Central memory CD4-positive, alpha-beta T cell (primary cell): Measurements from ENCODE around the gene AMER3.
A peak's percentile ranks its signal among the peaks of the same experiment; 100 is the strongest.

ENCODE experiments used
- DNase-seq: peaks from one replicate; pipeline ENCODE4 v3.0.0; 2022

The AMER3 gene

GRCh38 chr2:130785466-130786055, 30.2 kb downstream of the AMER3 start:
- no peak for DNase-seq

- DNase-seq: no peak
Observed at GRCh38 chr2:130786076-130786475, 30.7 kb downstream of the AMER3 start.

DNA sequence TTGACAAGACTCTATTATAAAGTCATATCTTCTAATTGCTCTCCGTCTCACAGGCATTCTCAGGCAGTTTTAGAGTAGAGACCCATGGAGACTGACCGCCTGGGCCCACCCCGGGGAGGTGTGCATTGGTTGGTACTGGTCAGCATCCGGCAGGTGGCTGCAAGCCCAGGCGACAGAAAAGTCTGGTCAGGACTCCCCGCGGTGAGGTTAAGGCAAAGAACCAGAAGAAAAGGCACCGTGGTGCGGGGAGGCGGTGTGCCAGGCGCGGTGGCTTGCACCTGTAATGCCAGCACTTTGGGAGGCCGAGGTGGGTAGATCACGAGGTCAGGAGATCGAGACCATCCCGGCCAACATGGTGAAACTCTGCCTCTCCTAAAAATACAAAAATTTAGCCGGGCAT, 32.5 kb downstream of the AMER3 start:
- DNase-seq: no peak

DNA sequence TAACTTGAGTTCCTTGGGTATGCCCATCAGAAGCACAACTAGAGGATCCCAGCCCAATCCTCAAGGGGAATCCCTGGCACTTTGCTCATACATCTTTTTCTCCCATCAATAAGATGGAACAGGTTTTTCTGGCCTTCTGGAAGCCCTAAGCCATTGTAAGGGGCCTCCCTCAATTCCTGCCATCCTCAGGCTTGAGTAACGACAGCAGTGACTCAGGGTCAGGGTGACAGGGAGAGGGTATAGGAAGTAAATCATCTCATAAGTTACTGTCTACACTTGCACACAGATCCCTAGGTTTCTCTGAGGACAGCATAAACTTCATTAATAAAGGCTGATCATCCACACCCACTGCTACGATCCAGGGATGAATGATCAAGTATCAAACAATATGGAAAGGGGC, 35.0 kb downstream of the AMER3 start:
- no peak for DNase-seq

- no peak for DNase-seq
Observed at GRCh38 chr2:130790804-130791616, 35.7 kb downstream of the AMER3 start.

- DNase-seq: no peak
Observed at GRCh38 chr2:130791617-130791939, 36.2 kb downstream of the AMER3 start.

DNA sequence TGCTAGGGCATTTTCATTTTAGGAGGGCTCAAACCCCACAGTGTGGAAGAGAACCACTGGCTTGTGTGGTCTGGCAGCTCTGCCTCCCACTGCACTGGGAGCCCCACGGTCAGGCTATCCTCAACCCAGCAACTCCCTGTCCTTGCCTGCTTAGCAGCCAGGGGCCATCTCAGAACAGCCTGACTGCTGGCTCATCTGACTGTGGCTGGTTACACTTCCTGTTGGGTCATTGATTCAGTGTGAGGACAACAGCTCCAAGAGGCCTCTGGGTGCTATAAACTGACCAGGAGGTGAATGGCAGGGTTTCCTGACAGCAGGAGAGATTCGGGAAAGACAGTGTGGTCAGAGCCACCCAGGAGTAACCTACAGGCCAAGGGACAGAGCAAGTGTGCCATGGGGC, 40.1 kb downstream of the AMER3 start:
- no peak for DNase-seq

DNA sequence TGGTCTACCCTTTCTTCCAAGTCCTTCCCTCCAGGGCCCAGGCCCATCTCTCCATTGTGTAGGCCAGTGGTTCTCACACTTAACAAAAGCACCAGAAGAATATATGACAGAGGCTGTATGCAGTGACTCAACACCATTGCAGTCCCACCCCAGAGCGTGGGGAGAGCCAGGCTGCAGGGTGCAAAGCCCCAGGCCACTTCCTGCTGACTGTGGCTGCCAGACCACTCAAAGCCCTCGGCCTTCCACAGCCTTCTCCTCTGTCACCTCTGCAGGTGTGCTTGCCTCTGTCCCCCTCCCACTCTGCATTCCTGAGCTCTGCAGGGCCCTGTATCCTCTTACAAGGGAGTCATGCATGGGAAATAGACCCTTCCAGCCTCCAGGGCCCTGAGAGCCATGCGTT, 41.0 kb downstream of the AMER3 start:
- DNase-seq: no peak

DNA sequence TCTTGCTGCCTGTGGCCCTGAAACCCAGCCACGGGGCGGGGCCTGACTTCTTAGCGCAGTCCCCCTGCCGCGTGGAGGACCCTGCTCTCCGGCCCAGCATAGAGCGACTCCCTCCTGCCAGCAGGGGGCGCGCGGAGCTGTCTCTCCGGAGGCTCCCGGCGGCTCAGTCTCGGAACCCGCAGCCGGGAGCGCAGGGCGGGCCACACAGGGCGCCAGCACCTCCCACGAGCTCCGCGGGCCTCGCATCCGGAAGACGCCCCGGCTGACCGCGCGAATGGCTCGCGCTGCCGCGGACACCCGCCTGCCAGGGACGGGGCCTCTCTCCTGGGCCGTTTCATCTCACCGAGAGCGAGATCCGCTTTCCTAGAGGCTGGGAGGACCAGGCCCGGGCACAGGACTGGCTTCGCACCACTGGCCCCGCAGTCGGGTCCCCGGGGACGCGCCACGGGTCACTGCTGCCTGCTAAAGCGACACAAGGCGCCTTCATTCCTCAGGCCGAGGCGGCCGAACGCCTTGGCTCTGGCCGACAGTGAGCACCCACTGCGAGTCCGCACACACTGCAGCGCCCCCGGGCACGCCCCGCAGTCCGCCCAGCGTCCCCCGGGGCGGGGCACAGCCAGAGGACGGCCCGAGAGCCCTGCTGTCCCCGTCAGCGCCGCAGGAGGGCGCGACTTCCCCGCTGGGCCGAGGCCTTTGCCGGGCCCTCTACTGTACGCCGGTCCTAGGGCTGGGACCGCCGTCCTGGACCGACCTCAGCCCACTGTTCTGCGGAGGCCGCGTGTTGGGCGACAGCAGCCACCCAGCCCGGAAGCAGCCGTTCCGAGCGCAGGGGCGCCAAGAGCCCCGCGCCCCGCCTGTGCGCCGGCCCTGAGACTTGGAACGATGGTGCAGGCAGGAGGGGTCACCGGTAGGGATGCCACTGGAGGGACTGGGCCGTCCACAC, 42.4 kb downstream of the AMER3 start:
- peak; percentile 87 for DNase-seq

DNA sequence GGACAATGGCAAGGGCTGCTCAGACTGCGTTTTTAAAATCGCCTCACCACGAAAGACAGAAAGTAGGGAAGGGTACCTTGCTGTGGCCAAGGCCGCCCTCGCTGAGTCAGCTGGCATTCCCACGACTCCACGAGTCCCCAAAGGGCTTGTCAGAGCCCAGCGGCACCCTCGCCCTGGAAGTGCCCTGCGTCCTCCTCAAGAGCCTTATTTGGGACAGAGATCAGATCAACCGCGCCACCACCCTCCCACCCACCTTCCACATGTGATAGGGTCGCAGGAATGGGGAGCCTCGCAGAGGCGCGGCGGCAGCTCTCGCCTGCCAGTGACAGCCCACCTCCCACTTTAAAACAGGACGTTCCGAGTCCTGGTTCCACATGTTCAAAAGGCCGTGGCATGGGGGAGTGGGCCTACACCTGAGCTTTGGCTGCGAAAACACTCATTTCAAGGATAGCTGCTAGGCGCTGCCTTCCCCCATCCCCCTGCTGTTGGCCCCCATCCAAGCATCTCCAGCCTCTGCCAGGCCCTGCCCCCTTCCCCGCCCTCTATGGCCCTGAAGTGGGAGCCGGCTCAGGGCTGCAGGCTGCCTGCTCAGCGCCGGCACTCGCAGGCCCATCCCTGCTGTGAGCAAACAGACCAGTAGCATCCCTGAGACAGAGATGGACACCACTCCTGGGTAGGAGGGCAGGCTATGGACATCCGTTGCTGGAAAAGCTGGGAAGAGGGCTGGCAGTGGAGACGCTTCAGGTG, 43.3 kb downstream of the AMER3 start:
- no peak for DNase-seq

GRCh38 chr2:130799295-130799694, 44.0 kb downstream of the AMER3 start:
- DNase-seq: no peak

- no peak for DNase-seq
Observed at GRCh38 chr2:130805613-130806012, 50.3 kb downstream of the AMER3 start.

- DNase-seq: no peak
Observed at GRCh38 chr2:130806370-130806769, 51.0 kb downstream of the AMER3 start.

- no peak for DNase-seq
Observed at GRCh38 chr2:130807659-130808385, 52.5 kb downstream of the AMER3 start.

DNA sequence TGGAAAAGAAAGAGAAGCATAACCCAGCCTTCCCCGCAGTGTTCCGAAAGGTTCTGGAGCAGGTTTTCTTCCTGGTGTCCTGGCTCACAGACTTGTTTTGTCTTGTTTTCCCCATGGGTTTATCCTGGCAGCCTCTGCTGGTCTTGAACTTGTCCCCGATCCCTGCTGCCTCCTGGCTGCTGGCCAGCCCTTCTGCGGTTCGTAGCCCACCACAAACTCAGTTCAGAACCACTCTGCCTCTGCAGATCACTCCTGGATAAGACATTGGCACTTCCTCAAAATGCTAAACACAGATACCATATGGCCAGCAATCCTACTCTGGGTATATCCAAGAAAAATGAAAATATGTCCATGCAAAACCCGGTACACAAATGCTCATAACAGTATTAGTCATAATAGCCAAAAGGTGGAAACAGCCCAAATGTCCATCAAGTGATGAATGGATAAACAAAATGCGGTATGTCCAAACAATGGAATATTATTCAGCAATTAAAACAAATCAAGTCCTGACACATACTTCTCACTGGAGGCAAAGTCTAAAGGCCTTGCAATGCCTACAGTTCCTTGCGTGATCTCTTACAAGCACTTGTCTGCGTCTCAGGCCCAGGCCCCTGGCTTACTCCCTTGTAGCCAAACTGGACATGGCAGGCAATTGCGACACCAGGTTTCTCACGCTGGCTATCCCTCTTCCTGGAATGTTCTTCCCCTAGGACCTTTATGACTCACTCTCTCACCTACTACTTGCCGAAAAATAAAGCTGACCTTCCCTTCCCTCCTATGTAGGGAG, 53.3 kb downstream of the AMER3 start:
- no peak for DNase-seq

DNA sequence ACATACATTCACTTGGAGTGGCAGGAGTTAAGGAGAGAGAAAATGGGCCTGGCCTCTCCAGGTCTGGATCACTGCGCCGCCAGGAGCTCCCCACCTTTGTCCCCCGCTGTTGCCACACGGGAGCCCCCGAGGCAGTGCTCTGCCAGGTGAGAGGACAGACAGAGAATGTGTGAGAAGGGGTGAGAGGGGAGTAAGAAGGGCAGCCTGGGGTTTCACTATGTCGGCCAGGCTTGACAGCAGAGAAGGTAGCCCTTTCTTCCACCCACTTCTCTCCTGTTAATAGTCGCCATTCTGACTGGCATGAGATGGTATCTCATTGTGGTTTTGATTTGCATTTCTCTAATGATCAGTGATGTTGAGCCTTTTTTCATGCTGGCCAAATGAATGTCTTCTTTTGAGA, 55.1 kb downstream of the AMER3 start:
- no peak for DNase-seq

GRCh38 chr2:130813722-130814121, 58.4 kb downstream of the AMER3 start:
- DNase-seq: no peak

GRCh38 chr2:130814931-130815680, 59.8 kb downstream of the AMER3 start:
- no peak for DNase-seq
